Embryonic facial prominence (tissue), 1 donor: ENCODE results near the gene SLC1A2.

Experiments
- DNase-seq: peaks from one replicate; pipeline ENCODE4 v3.0.0-alpha.2; 2016; ENCODE audit errors: extremely low spot score

Gene SLC1A2

GRCh38 chr11:35272391-35272902, 146.9 kb downstream of the SLC1A2 start:
- no peak for DNase-seq

- DNase-seq: no peak
Measured at GRCh38 chr11:35271031-35271430, 148.3 kb downstream of the SLC1A2 start.

- no peak for DNase-seq
Measured at GRCh38 chr11:35270342-35270741, 149.0 kb downstream of the SLC1A2 start.

- no peak for DNase-seq
Measured at GRCh38 chr11:35267504-35267903, 151.9 kb downstream of the SLC1A2 start.

GRCh38 chr11:35265755-35266454, 153.5 kb downstream of the SLC1A2 start:
- no peak for DNase-seq

- no peak for DNase-seq
Measured at GRCh38 chr11:35262735-35263134, 156.6 kb downstream of the SLC1A2 start.

GRCh38 chr11:35262056-35262455, 157.3 kb downstream of the SLC1A2 start:
- no peak for DNase-seq

- no peak for DNase-seq
Measured at GRCh38 chr11:35261197-35261596, 158.2 kb downstream of the SLC1A2 start.

GRCh38 chr11:35260342-35260985, 158.9 kb downstream of the SLC1A2 start:
- no peak for DNase-seq

GRCh38 chr11:35259529-35259928, 159.8 kb downstream of the SLC1A2 start:
- DNase-seq: no peak

- no peak for DNase-seq
Measured at GRCh38 chr11:35257281-35257680, 162.1 kb downstream of the SLC1A2 start.

- no peak for DNase-seq
Measured at GRCh38 chr11:35256296-35256695, 163.1 kb downstream of the SLC1A2 start.

- no peak for DNase-seq
Measured at GRCh38 chr11:35255514-35255913, 163.8 kb downstream of the SLC1A2 start.

- no peak for DNase-seq
Measured at GRCh38 chr11:35253237-35253636, 166.1 kb downstream of the SLC1A2 start.

GRCh38 chr11:35250621-35251020, 168.7 kb downstream of the SLC1A2 start:
- DNase-seq: no peak

GRCh38 chr11:35250192-35250591, 169.2 kb downstream of the SLC1A2 start:
- DNase-seq: no peak

- no peak for DNase-seq
Measured at GRCh38 chr11:35248558-35249323, 170.6 kb downstream of the SLC1A2 start.

GRCh38 chr11:35247863-35248262, 171.5 kb downstream of the SLC1A2 start:
- no peak for DNase-seq

- no peak for DNase-seq
Measured at GRCh38 chr11:35247428-35247827, 171.9 kb downstream of the SLC1A2 start.

- no peak for DNase-seq
Measured at GRCh38 chr11:35246745-35247144, 172.6 kb downstream of the SLC1A2 start.

GRCh38 chr11:35245786-35246185, 173.6 kb downstream of the SLC1A2 start:
- no peak for DNase-seq

- no peak for DNase-seq
Measured at GRCh38 chr11:35245056-35245455, 174.3 kb downstream of the SLC1A2 start.

- DNase-seq: no peak
Measured at GRCh38 chr11:35243774-35244173, 175.6 kb downstream of the SLC1A2 start.
